Hepatocyte (in vitro differentiated cells): ENCODE results near the gene CNPY2.

Experiments used
- EZH2 ChIP-seq: fragments of 200-600 bp; sonication (generic); IDR thresholded peaks from 2 replicates; pipeline ENCODE4 v1.6.1; 2016; ENCODE audit warnings: antibody characterized with exemption, mild to moderate bottlenecking, borderline replicate concordance
- TF ChIP-seq, protein P1 (sequence below): fragments of 200-600 bp; sonication (generic); IDR thresholded peaks from 2 replicates; pipeline ENCODE4 v1.5.1; 2016; ENCODE audit warnings: antibody characterized with exemption, mild to moderate bottlenecking; ENCODE audit not compliant: poor library complexity

DNA sequence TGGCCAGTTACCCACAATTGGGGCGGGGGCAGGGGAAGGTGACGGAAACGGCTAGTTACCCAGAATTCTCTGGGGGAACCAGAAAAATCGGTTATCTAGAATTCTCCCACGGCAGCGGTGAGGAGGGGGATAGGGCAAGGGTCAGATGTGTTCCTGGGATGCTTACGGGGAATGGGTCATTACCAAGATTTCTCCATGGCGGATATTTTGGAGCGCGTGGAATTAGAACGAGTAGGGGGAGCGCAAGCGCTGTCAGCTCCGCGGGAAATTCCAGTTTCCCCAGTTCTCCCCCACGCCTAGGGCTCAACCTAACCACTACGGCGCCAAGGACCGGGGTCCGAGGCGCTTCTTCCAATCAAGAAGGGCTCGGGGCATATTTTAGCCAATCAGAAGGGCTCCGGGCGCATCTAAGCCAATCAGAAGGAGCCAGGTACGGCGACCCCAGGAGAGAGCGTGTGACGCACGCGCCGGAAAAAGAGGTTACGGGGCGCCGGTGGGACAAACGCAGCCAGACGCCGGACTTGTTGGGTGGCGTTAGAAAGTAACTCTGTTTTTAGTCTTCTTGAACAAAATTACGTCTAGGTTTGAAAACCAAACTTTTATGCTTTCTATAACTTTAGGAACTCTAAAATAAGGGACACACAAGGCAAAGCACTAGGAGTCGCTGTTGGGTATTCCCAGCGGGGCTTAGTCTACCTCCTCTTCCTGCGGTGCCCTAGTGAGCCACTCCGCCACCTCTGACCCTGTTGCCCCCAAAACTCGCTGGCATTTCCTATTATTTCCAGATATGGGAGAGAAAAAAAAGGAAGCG, 18.1 kb upstream of the CNPY2 start, which contains the start of gene PAN2:
- TF ChIP-seq, protein P1, sequence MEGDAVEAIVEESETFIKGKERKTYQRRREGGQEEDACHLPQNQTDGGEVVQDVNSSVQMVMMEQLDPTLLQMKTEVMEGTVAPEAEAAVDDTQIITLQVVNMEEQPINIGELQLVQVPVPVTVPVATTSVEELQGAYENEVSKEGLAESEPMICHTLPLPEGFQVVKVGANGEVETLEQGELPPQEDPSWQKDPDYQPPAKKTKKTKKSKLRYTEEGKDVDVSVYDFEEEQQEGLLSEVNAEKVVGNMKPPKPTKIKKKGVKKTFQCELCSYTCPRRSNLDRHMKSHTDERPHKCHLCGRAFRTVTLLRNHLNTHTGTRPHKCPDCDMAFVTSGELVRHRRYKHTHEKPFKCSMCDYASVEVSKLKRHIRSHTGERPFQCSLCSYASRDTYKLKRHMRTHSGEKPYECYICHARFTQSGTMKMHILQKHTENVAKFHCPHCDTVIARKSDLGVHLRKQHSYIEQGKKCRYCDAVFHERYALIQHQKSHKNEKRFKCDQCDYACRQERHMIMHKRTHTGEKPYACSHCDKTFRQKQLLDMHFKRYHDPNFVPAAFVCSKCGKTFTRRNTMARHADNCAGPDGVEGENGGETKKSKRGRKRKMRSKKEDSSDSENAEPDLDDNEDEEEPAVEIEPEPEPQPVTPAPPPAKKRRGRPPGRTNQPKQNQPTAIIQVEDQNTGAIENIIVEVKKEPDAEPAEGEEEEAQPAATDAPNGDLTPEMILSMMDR: peak; percentile 77
- no peak for TF ChIP-seq EZH2
